ENCODE results near the gene ATE1. TPM values are rescaled to one million over a fixed set of nuclear protein-coding genes. Genes with fewer than 3 reads are reported as not detected.

Gene ATE1
- total RNA-seq, 4 donors from 2014 or later = 15.5 to 29.8 (median 22.6) TPM

GRCh38 chr10:121873236-121873635 lies 54.6 kb downstream of the ATE1 start:
- no peaks in the 10 kb centered on the region for H3K27me3 ChIP-seq
- H3K36me3 ChIP-seq = peaks cover 0 to 31% (median 4%) of the 10 kb centered on the region in 3 donors
- intact Hi-C loops (cut with DNase I) = no loop called here
- no peak for DNase-seq
- no peaks in the 10 kb centered on the region for H3K4me1 ChIP-seq
- H3K4me3 ChIP-seq = no peak overlapping the region
- no peak overlapping the region for H3K27ac ChIP-seq
- no peak for TF ChIP-seq POLR2A (IDR thresholded peaks at IDR 0.05)
- TF ChIP-seq CTCF (IDR thresholded peaks at IDR 0.05) = no peak
- no peaks in the 10 kb centered on the region for H3K9me3 ChIP-seq
- 21 to 40% methylated on average over 3 of the region's 3 CpGs for WGBS, 2 donors

GRCh38 chr10:121870413-121870812 lies 57.4 kb downstream of the ATE1 start:
- H3K4me3 ChIP-seq = no peak overlapping the region
- TF ChIP-seq CTCF (IDR thresholded peaks at IDR 0.05) = no peak
- no peak for TF ChIP-seq POLR2A (IDR thresholded peaks at IDR 0.05)
- DNase-seq = no peak
- no peaks in the 10 kb centered on the region for H3K4me1 ChIP-seq
- peaks cover 0 to 44% (median 4%) of the 10 kb centered on the region in 3 donors for H3K36me3 ChIP-seq
- H3K27ac ChIP-seq = no peak overlapping the region
- intact Hi-C loops (cut with DNase I) = no loop called here
- no peaks in the 10 kb centered on the region for H3K9me3 ChIP-seq
- no peaks in the 10 kb centered on the region for H3K27me3 ChIP-seq
- WGBS, 2 donors = 93 to 100% methylated on average over 1 of the region's 1 CpG

GRCh38 chr10:121865554-121865953 lies 62.3 kb downstream of the ATE1 start:
- H3K36me3 ChIP-seq = peaks cover 0 to 54% (median 4%) of the 10 kb centered on the region in 3 donors
- H3K27me3 ChIP-seq = no peaks in the 10 kb centered on the region
- TF ChIP-seq POLR2A (IDR thresholded peaks at IDR 0.05) (no peak), CTCF (IDR thresholded peaks at IDR 0.05) (no peak)
- H3K4me3 ChIP-seq = no peak overlapping the region
- H3K4me1 ChIP-seq = no peaks in the 10 kb centered on the region
- H3K27ac ChIP-seq = no peak overlapping the region
- no peaks in the 10 kb centered on the region for H3K9me3 ChIP-seq
- WGBS, 2 donors = 93 to 99% methylated on average over 4 of the region's 4 CpGs
- intact Hi-C loops (cut with DNase I) = no loop called here
- DNase-seq = no peak

GRCh38 chr10:121864653-121865052 lies 63.2 kb downstream of the ATE1 start:
- no peaks in the 10 kb centered on the region for H3K4me1 ChIP-seq
- no peaks in the 10 kb centered on the region for H3K27me3 ChIP-seq
- 89 to 90% methylated on average over 3 of the region's 3 CpGs for WGBS, 2 donors
- H3K36me3 ChIP-seq = peaks cover 0 to 58% (median 4%) of the 10 kb centered on the region in 3 donors
- no peak for DNase-seq
- H3K27ac ChIP-seq = no peak overlapping the region
- H3K4me3 ChIP-seq = no peak overlapping the region
- intact Hi-C loops (cut with DNase I) = no loop called here
- H3K9me3 ChIP-seq = no peaks in the 10 kb centered on the region
- TF ChIP-seq CTCF (IDR thresholded peaks at IDR 0.05) (no peak), POLR2A (IDR thresholded peaks at IDR 0.05) (no peak)

- Histone ChIP-seq H3K4me3 (no peak overlapping the region), H3K27ac (no peak overlapping the region), H3K27me3 (no peaks in the 10 kb centered on the region), H3K9me3 (no peaks in the 10 kb centered on the region), H3K4me1 (no peaks in the 10 kb centered on the region), H3K36me3 (peaks cover 0 to 57% (median 4%) of the 10 kb centered on the region in 3 donors)
- TF ChIP-seq CTCF (IDR thresholded peaks at IDR 0.05) (no peak), POLR2A (IDR thresholded peaks at IDR 0.05) (no peak)
- no peak for DNase-seq
- WGBS, 2 donors = 73 to 96% methylated on average over 4 to 5 of the region's 5 CpGs
- intact Hi-C loops (cut with DNase I) = no loop called here
Observed at GRCh38 chr10:121864168-121864567, 63.7 kb downstream of the ATE1 start.

Measured in esophagus squamous epithelium (tissue), 5 donors.